ENCODE results near the gene OSBP2. TPM values are rescaled to one million over a fixed set of nuclear protein-coding genes. Genes with fewer than 3 reads are reported as not detected.

OSBP2 gene
- total RNA-seq, 1 experiment from 2014 or later, result 0.37 TPM

DNA sequence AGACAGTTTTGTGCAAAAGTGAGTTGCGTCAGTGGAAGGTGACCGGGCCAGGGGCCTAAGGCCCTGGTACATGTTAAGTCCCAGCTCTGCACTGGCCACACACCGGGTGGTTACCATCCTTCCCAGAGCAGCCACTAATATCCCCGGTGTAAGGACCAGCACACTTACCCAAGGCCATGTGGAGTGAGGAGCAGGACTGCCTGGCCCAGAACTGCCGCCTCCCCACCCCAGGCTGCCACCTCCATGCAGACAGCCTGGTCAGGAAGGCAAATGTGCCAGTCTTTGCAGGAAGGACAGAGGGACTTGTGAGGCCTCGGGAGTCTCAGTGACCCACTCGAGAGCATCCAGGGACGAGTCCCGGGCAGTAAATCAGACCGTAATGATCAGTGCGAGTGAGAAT is 171.0 kb downstream of the OSBP2 start:
- DNase-seq (ENCODE audit: low read depth in 1 of 2, low spot score in 2 of 2), result peak in 1 of 2 experiments; percentile 36
- Histone ChIP-seq H3K9me3 (replicated peaks) (no peaks in the 10 kb centered on the region), H3K27ac (no peak overlapping the region), H3K4me1 (replicated peaks) (no peaks in the 10 kb centered on the region), H3K36me3 (no peaks in the 10 kb centered on the region), H3K27me3 (replicated peaks) (no peaks in the 10 kb centered on the region), H3K4me3 (no peak overlapping the region)

DNA sequence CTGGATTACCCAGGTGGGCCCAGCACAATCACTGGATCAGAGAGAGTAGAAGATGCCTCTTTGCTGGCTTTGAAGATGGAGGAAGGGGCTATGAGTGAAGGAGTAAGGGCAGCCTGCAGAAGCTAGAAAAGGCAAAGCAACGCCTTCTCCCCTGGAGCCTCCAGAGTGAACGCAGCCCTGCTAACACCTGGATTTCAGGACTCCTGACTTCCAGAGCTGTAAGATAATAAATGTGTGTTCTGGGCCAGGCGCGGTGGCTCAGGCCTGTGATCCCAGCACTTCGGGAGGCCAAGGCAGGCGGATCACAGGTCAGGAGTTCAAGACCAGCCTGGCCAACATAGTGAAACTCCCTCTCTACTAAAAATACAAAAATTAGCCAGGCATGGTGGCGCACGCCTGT is 171.5 kb downstream of the OSBP2 start:
- DNase-seq (ENCODE audit: low read depth in 1 of 2, low spot score in 2 of 2), result peak in 1 of 2 experiments; percentile 21
- no peaks in the 10 kb centered on the region for H3K4me1 ChIP-seq (replicated peaks)
- H3K4me3 ChIP-seq, result no peak overlapping the region

DNA sequence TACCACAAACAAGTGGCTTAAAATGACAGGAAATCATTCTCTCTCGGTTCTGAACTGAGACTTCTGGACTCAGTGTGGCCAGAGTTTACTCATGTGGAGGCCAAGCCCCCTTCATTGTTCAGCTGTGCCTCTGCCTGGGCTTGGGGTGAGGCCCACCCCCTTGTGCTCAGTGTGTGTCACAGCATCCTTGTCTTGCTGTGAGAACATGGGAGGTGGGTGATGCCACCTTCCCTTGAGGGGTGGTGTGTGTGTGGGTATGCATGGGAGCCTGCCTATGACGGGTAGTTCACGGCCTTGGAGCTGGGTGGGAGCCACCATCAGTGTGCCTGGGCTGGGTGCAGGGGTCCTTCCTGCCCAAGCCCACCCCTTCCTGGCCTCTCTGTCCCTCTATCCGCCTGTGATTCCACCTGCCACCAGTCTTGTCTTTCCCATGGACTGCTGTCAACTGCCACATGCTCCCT is 172.2 kb downstream of the OSBP2 start:
- no peak overlapping the region for H3K4me3 ChIP-seq
- DNase-seq (ENCODE audit: low read depth in 1 of 2, low spot score in 2 of 2), result peak in 1 of 2 experiments; percentile 6
- no peaks in the 10 kb centered on the region for H3K4me1 ChIP-seq (replicated peaks)
- H3K9me3 ChIP-seq (replicated peaks), result no peaks in the 10 kb centered on the region
- H3K27ac ChIP-seq, result no peak overlapping the region
- H3K27me3 ChIP-seq (replicated peaks), result no peaks in the 10 kb centered on the region
- no peaks in the 10 kb centered on the region for H3K36me3 ChIP-seq

More for the DNA sequence above, 171.5 kb downstream of the OSBP2 start:
- no peaks in the 10 kb centered on the region for H3K36me3 ChIP-seq
- no peaks in the 10 kb centered on the region for H3K9me3 ChIP-seq (replicated peaks)
- H3K27ac ChIP-seq, result no peak overlapping the region
- no peaks in the 10 kb centered on the region for H3K27me3 ChIP-seq (replicated peaks)

DNA sequence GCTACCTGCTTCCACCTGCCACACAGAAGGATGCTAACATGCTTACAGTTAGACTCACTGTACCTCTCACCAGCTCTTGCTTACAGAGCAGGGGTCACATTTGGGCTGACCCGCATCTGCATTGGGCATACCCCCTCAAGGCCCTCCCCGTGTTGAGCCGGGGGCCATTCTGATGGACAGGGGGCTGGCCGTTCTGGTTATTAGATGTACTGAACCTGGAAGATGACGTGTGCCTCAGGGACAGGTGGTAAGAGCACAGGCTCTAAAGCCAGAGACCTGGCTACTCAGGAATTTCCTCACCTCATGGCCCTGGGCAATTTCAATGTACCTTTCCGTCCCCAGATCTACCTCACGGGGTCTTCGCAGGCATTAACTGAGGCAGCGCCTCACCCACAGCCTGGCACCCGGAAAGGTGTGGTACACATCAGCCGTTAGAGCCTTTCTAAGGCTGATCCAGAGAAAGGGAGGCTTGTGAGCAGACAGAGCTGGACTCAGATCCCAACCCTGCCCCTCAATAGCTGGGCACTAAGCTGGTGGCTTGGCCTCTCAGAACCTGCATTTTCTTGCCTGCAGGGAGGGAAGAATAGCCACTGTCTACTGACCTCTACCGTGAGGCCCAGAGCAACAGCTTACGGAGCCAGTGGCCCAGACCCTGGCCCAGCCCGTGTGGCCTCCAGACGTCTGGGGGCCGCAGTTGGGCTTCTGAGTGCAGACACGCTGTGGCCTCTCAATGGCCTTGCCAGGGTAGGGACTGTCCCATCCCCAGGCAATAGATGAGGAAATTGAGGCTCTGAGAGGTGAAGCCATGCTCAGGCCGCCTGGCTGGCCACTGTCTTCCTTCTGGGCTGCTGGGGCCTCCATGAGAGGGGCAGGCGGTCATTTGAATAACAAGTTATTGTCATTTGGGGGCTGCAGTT is 173.3 kb downstream of the OSBP2 start:
- Histone ChIP-seq H3K27me3 (replicated peaks) (no peaks in the 10 kb centered on the region), H3K4me1 (replicated peaks) (no peaks in the 10 kb centered on the region), H3K27ac (no peak overlapping the region), H3K4me3 (no peak overlapping the region), H3K9me3 (replicated peaks) (no peaks in the 10 kb centered on the region), H3K36me3 (no peaks in the 10 kb centered on the region)
- DNase-seq (ENCODE audit: low read depth in 1 of 2, low spot score in 2 of 2), result peak in 1 of 2 experiments; percentile 17

DNA sequence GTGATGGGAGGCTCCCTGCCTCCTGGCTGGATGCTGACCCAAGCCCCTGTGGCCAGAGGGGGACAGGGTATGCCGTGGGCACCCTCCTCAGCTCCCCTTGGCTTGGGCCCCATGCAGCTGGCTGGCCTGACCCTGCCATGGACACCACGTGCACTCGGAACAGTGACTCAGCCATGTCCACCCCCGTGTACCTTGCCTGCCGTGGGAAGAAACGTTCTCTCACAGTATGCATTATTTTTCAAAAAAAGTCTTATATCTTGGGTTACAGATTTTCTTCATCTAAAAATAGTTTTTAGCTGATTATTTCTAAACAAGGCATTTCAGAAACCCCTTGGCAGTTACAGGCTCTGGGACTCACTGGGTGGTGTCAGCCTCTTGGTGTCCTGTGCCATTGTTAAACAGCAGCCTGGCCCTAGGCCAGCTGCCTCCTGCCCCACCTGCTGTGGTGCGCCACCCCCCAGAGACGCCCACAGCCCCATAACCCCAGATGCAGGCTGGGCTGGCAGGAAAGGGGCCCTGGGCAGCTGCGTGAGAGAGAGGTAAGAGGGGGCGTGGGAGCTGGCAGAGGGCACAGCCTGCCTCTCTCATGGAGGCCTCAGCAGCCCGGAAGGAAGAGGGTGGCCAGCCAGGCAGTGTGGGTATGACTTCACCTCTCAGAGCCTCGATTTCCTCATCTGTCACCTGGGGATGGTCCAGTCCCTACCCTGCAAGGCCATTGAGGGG is 174.2 kb downstream of the OSBP2 start:
- H3K4me3 ChIP-seq, result no peak overlapping the region
- no peaks in the 10 kb centered on the region for H3K9me3 ChIP-seq (replicated peaks)
- H3K36me3 ChIP-seq, result no peaks in the 10 kb centered on the region
- peak in 1 of 2 experiments; percentile 33 for DNase-seq (ENCODE audit: low read depth in 1 of 2, low spot score in 2 of 2)
- H3K27me3 ChIP-seq (replicated peaks), result no peaks in the 10 kb centered on the region
- H3K27ac ChIP-seq, result no peak overlapping the region
- no peaks in the 10 kb centered on the region for H3K4me1 ChIP-seq (replicated peaks)

DNA sequence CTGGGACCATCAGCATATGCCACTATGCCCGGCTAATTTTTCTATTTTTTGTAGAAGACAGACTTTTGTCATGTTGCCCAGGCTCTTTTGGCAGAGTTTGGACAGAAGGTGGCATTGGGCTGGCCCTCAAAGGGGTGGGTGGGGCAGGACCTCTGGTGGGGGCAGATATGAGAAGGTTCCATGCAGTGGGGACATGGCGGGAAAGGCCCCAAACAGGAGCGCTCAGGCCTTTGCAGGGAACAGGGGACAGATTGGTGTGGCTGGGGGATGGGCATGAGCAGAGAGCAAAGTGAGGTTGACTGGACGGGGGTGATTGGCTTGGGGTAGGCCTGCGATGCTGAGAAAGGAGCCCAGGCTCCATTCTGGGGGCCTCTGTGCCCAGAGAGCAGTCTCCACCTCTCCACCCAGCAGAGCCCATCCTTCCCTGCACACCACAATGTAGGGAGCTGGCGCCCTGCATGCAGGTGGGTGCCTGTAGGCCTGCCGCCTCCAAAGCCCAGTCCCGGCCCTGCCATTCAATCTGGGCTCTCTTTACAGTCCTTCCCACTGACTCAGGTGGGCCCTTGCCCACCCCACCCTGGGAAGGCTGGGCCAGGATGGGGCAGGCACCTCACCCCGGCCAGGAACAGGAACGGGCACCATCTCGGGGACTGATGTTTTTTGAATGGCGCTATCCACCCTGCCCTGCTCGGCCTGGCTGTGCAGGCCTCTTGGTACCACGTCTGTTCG is 175.2 kb downstream of the OSBP2 start:
- Histone ChIP-seq H3K4me3 (no peak overlapping the region), H3K9me3 (replicated peaks) (no peaks in the 10 kb centered on the region), H3K4me1 (replicated peaks) (no peaks in the 10 kb centered on the region), H3K36me3 (no peaks in the 10 kb centered on the region), H3K27me3 (replicated peaks) (no peaks in the 10 kb centered on the region; the same call in 1 of the 2 replicates), H3K27ac (no peak overlapping the region)
- no peak for DNase-seq (ENCODE audit: low read depth in 1 of 2, low spot score in 2 of 2)

DNA sequence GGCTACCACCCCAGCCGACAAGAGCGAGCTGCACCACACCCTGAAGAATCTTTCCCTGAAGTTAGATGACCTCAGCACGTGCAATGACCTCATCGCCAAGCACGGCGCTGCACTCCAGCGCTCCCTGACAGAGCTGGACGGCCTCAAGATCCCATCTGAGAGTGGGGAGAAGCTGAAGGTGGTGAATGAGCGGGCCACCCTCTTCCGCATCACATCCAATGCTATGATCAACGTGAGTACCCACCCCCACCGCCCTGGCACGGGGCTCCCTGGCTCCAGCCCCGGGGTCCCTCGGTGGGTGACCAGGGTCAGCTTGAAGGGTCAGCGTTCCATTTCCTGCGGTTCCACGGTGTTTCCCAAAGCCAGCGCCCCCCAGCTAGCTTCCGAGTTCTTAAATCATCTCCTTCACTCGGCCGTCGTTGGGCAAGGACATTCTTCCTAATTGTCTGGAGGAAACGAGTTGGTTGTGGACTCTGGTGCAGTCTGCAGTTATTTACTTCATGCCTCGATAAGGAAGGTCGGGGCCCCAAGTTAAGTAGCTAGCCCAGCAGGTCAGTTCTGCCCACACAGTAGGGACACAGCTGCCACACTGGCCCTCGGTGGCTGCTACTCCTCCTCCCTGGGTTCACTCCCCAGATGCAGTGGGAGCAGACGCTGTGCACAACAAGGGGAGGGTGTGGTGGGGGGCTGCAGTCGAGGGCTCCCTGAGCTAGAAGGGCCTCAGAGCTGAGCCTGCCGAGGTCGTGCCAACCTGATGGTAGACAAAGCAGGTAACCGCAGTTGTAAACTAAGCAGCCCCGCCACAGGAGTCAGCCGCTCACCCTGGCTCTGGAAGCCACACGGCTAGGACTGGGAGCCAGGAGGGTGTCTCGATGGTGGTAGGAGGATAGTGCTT is 176.0 kb downstream of the OSBP2 start:
- no peak overlapping the region for H3K4me3 ChIP-seq
- no peaks in the 10 kb centered on the region for H3K9me3 ChIP-seq (replicated peaks)
- peak in 1 of 2 experiments; percentile 22 for DNase-seq (ENCODE audit: low read depth in 1 of 2, low spot score in 2 of 2)
- no peaks in the 10 kb centered on the region for H3K36me3 ChIP-seq
- H3K27ac ChIP-seq, result no peak overlapping the region
- no peaks in the 10 kb centered on the region; the same call in 1 of the 2 replicates for H3K27me3 ChIP-seq (replicated peaks)
- H3K4me1 ChIP-seq (replicated peaks), result no peaks in the 10 kb centered on the region

DNA sequence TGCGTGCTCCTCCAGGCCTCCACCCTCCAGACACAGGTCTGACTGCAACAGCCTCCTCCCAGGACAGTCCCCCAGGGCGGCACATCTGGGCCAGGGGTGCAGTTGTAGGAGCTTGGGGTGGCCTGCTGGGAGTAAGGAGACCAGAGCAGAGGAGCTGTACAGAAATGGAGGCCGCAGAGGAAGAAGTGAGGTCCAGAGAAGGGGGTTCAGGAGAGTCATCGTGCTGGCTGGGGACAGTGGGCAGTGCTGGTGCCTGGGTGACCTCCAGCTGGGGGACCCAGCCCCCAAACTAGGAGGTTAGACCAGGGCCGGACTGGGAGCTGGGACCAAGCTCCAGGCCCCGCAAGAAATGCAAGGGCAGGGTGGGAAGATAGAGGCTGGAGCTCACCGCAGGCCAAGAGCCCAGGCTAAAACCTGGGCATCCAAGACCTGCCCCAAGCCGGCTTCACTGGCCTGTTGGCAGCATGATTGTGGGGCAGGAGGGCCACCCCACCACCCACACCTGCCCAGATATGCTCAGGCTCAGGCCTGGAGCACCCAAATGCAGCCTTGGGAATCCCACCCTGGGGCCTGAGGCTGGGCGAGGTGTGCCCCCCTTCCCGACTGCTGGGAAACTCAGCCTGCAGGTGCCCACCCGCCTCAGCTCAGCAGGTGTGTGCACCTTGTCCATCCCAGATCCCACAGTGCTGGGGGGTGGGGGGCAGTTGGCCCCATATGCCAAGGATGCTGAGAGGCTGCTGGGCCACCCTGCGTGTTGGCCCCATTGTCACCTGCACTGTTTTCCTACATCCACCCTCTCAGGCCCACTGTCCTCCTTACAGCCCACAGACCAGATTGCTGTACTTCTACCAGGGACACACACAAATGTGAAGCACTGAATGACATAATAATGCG is 177.0 kb downstream of the OSBP2 start:
- peak in 1 of 2 experiments; percentile 35 for DNase-seq (ENCODE audit: low read depth in 1 of 2, low spot score in 2 of 2)
- Histone ChIP-seq H3K4me3 (no peak overlapping the region), H3K27ac (no peak overlapping the region), H3K4me1 (replicated peaks) (no peaks in the 10 kb centered on the region), H3K36me3 (no peaks in the 10 kb centered on the region), H3K27me3 (replicated peaks) (no peaks in the 10 kb centered on the region; the same call in 1 of the 2 replicates), H3K9me3 (replicated peaks) (no peaks in the 10 kb centered on the region)

DNA sequence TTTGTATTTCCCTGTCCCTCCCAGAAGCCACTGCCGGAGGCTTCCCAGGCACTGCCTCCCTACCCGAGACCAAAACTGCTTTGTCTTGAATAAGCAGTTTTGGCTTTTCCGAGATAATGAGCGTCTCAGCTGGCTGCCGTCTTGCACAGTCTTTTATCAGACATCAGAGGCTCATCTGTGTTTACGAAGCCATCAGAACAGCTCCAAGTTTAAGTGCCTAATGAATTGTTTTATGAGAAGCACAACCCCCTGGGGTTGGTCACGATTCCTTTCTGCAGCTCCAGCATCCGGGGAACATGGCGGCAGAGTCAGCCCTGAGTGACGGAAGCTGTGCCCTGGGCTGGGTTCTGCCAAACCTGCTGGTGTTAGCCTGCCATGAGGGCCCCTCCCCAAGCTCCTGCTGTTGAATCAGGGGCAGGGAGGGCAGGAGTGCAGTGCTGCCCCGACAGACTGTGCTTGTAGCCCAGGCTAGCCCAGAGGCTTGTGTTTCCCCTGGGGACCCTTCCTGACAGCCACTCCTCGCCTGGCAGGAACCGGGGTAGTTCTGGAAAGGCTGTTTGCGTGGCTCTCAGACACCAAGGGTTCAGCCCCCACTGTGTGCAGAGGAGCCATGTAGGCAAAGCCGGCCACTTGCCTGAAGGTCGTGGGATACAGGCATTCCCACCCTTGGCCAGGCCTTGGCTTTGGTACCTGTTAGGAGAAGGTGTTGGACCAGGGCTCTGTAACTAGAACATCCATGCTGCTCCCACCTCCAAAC is 177.8 kb downstream of the OSBP2 start:
- Histone ChIP-seq H3K27me3 (replicated peaks) (no peaks in the 10 kb centered on the region; the same call in 1 of the 2 replicates), H3K9me3 (replicated peaks) (no peaks in the 10 kb centered on the region), H3K27ac (no peak overlapping the region), H3K4me1 (replicated peaks) (no peaks in the 10 kb centered on the region), H3K36me3 (no peaks in the 10 kb centered on the region), H3K4me3 (no peak overlapping the region)
- peak in 1 of 2 experiments; percentile 39 for DNase-seq (ENCODE audit: low read depth in 1 of 2, low spot score in 2 of 2)

DNA sequence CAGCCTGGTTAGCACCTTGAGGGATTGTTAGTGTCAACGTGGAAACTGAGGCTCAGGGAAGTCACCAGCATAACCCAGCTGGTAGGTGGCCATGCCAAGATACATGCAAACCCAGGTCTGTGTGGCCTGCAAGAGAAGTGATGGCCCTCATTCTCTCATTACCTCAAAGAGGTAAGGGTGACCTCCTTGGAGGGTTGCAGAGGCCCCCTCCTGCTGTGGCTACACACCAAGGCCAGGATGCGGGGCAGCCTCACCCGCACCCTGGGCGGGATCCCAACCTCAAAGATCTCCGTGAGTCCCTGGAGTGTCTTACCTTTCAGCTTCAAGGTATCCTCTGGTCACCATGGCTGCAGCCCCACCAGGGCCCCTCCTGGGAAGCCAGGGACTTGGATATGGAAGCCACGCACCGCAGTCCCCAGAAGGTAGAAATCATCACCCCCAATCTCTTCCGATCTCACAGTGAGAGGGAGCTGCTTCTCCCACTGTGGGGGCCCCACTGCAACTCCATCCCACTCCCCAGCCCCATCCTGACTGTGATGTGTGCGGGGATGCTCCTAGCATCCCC is 178.5 kb downstream of the OSBP2 start:
- no peak overlapping the region for H3K27ac ChIP-seq
- no peaks in the 10 kb centered on the region for H3K9me3 ChIP-seq (replicated peaks)
- no peaks in the 10 kb centered on the region; the same call in 1 of the 2 replicates for H3K27me3 ChIP-seq (replicated peaks)
- no peaks in the 10 kb centered on the region for H3K36me3 ChIP-seq
- H3K4me1 ChIP-seq (replicated peaks), result no peaks in the 10 kb centered on the region
- no peak for DNase-seq (ENCODE audit: low read depth in 1 of 2, low spot score in 2 of 2)
- no peak overlapping the region for H3K4me3 ChIP-seq

DNA sequence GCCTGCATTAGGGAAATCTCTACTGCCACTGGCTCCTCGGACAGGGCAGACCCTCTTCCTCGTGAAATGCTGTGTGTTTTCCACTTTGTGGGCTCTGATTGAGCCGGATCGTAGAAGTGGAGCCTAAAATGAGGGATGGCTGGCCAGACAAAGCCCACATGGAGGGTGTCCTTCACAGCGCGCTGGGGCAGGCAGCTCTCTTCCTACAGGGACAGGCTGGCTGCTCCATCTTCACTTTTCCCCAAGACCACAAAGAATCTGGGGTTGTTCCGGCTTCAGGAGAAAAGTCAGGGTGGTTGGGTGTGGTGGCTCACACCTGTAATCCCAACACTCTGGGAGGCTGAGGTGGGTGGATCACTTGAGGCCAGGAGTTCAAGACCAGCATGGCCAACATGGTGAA is 179.0 kb downstream of the OSBP2 start:
- Histone ChIP-seq H3K4me1 (replicated peaks) (no peaks in the 10 kb centered on the region), H3K36me3 (no peaks in the 10 kb centered on the region), H3K27me3 (replicated peaks) (no peaks in the 10 kb centered on the region; the same call in 1 of the 2 replicates), H3K9me3 (replicated peaks) (no peaks in the 10 kb centered on the region), H3K27ac (no peak overlapping the region), H3K4me3 (no peak overlapping the region)
- no peak for DNase-seq (ENCODE audit: low read depth in 1 of 2, low spot score in 2 of 2)
